CD1c-positive myeloid dendritic cell (primary cell): ENCODE measurements around the gene COA7.
"Not testable (repeated sequence)": the region's sequence is repeated elsewhere in the genome, so short reads cannot be mapped to it uniquely, and the experiment has no call there.

ENCODE experiments used
- DNase-seq: peaks from one replicate; pipeline ENCODE4 v3.0.0-alpha.2; 2016; ENCODE audit errors: extremely low spot score

Gene COA7

DNA sequence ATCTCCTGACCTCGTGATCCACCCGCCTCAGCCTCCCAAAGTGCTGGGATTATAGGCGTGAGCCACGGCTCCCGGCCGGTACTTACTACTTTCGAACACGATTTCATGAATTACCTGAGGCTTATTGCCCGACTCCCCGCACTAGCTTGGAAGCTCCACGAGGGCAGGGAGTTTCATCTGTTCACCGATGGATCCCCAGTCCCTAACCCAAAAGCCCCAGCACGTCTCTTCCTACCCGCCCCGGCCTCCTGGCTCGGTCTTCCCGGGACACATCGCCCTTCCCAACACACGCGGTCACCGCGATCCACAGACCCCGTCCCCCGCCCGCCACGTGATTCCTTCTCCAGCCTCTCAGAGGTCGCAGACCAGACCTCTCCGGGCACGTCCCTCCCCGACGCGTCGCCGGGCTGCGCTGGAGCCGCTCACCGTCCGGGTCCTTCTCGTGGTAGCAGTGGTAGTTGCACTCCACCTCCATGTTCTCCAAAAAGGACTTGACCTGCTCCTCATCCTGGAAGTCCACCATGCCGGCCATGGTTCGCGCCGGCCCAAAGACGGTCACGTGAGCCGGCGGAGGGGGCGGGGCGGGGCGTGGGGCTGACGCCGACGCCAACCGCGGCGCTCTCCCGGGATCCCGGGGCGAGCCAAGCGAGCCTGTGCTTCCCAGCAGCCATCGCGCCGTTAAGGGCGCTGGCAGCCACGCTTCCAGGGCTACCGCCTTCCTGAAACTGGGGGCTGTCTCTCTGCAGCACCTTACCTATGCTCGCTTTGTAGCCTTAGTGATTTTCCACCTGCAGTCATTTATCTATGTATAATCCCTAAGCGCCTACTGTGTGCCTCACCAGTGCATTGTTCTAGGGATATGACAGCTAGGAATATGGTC, at the start of gene COA7:
Gene COA7 (minus strand): TSS at position 553 of the 880 bp plus-strand sequence. CDS start 21 bp downstream, at position 532.
- peak; percentile 88 for DNase-seq

DNA sequence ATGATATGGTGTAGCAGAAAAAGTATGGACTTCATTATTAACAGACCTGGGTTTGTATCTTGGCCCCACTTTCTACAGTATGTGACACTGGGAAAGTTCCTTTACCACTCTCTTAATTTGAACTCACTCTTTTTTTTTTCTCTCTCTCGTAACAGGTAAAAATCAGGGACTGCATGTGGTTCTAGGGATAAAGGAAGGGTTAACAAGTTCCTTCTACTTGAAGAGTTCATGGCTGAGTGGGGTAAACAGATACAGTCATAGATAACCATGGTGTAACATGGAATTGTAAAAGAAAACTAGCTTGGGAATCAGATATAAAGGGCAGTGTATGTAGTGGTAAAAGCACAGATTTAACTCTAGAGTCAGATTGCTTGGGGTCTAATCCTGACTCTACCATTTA, 49.3 kb upstream of the COA7 start:
- DNase-seq = no peak

DNA sequence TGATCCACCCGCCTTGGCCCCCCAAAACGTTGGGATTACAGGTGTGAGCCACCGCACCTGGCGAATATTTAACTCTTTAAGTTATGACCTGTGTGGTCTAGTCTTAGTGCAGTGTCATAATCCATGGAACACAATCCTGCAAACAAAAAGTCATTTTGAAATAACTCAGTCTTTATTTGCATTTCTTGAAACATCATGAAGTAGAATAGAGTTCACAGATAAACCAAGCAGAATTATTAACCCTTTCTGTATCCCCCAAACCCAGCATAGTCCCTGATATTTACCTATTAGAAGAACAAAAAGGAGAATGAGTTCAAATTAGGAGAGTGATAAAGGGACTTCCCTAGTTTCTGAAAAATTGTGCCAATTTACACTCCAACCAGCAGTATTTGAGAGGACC, 48.0 kb upstream of the COA7 start:
- DNase-seq = no peak

DNA sequence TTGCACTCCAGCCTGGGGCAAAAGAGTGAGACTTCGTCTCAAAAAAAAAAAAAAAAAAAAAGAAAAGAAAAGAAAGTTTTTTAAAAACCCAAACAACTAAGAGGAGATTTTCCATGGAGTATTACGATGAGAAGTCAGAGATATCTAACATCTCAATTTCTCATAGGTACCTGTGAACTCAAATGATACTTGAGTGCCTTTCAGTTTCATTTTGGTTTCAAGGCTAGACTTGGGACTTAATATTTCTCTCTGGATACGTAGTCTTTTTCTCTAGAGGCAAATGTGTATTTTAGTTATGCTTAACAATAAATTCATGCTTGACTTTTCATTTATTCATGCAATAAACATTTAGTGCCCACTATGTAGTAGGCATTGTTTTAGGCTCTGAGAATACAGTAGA, 43.1 kb upstream of the COA7 start:
- no peak for DNase-seq

DNA sequence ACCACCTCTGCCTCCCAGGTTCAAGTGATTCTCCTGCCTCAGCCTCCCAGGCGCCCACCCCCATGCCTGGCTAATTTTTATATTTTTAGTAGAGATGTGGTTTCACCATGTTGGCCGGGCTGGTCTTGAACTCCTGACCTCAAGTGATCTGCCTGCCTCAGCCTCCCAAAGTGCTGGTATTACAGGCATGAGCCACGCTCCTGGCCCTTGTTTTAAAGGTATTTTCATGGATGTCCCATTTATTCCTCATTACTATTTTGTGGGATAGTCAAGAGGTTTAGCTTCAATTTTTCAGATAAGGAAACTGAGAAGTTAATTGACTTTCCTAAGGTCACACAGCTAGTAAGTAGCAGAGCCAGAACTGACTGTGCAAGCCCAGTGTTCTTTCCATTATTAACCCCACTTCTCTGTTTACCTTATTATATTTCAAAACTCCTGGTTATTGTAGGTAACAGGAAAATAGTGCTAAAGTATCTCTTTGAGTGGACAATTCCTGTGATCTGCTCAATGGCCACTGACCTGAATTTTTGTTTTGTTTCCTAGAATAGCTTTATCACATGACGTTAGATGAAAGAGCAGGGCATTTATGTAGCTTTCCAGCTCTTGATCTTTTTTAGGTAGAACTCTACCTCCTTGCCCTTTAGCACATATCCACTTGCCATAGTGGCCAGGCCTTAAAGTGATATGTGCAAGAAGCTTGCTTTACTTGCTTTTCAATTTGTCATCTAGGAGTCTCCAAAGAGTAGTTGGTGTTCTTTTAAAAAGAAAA, 41.7 kb upstream of the COA7 start:
- no peak for DNase-seq

DNA sequence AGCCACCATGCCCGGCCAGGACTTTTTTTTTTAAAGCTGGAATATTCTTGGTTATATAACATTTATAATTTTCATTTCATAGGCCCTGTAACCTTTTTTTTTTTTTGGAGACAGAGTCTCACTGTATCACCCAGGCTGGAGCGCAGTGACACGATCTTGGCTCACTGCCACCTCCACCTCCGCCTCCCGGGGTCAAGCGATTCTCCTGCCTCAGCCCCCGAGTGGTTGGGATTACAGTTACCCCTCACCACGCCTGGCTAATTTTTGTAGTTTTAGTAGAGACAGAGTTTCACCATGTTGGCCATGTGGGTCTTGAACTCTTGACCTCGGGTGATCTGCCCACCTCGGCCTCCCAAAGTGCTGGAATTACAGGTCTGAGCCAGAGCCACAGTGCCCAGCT, 40.7 kb upstream of the COA7 start:
- DNase-seq = no peak

DNA sequence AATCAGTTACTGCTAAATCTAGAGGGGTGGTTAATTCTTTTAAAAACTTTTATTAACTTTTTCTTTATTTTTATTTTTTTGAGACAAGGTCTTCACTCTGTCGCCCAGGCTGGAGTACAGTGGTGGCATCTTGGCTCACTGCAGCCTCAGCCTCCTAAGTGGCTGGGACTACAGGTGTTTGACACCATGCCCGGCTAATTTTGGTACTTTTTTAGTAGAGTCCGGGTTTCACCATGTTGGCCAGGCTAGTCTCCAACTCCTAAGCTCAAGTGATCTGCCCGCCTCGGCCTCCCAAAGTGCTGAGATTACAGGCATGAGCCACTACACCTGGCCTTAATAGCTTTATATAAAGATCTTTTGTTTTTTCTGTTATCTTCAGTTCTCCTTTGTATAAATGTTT, 40.0 kb upstream of the COA7 start:
- DNase-seq = no peak

DNA sequence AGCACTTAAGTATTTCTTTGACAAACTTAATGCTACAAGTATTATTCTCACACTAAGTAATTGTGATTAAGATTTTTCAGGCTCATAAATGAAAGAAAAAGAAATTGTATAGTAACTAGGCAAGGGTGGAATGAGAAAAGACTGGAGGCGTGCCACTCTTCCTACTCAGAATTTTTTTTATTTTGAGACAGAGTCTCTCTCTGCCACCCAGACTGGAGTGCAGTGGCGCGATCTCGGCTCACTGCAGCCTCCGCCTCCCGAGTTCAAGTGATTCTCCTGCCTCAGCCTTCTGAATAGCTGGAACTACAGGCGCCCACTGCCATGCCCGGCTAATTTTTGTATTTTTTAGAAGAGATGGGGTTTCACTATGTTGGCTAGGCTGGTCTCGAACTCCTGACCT, 37.2 kb upstream of the COA7 start:
- not testable (repeated sequence) for DNase-seq

DNA sequence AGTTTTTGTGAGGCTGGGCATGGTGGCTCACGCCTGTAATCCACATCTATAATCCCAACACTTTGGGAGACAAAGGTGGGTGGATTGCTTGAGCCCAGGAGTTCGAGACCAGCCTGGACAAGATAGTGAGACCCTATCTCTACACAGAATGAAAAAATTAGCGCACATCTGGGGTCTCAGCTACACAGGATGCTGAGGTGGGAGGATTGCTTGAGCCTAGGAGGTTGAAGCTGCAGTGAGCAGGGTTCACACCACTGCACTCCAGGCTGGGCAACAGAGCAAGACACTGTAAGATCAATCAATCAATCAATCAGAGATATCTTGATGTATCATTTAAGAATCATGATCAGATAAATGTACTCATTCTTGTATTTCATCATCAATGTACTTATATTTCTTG, 35.2 kb upstream of the COA7 start:
- no peak for DNase-seq

DNA sequence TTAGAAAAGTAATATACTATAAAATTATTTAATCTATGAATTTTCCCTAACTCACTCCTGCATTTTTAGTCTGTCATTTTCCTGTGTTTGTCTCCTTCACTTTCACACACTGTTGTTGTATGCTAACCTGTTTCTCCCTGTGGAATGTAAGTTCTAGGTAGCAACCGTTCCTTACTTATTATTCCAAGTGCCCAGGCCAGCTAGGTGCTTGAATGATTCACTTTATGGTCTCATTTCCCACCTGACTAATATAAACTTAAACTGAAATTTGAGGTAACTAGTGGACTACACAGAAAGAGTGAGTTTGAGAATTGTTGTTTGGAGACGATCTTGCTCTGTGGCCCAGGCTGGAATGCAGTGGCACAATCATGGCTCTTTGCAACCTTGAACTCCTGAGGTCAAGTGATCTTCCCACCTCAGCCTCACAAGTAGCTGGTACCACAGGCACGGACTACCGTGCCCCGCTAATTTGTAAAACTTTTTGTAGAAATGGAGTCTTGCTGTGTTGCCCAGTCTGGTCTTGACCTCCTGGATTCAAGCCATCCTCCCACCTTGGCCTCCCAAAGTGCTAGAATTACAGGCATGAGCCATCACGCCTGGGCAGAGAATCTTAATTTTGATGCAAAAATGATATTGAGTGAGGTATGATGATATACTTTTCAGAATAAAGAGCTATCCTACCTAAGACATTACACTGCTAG, 30.0 kb upstream of the COA7 start:
- no peak for DNase-seq

DNA sequence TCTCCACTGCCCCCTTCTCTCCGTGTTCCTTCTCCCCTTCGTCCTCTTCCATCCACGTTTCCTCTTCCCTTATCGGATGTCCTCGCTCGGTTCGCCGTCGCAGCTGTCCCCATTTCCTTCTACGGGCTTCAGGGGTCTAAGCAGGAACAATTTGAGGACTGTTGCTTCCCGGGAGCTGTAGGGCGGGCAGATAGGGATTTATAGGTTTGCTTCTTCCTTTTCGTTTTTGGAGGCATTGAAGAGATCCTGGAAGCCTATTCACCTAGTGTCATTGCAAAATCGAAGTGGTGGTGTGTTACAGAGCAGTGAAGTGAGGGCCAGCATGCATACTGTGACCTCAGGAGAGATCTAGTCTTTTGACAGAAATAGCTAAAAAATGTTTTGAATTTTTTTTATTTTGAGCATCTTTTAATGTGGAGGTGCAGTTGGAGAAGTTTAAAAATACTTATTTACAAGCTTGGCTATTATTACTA, 29.0 kb upstream of the COA7 start:
- DNase-seq = peak; percentile 24

DNA sequence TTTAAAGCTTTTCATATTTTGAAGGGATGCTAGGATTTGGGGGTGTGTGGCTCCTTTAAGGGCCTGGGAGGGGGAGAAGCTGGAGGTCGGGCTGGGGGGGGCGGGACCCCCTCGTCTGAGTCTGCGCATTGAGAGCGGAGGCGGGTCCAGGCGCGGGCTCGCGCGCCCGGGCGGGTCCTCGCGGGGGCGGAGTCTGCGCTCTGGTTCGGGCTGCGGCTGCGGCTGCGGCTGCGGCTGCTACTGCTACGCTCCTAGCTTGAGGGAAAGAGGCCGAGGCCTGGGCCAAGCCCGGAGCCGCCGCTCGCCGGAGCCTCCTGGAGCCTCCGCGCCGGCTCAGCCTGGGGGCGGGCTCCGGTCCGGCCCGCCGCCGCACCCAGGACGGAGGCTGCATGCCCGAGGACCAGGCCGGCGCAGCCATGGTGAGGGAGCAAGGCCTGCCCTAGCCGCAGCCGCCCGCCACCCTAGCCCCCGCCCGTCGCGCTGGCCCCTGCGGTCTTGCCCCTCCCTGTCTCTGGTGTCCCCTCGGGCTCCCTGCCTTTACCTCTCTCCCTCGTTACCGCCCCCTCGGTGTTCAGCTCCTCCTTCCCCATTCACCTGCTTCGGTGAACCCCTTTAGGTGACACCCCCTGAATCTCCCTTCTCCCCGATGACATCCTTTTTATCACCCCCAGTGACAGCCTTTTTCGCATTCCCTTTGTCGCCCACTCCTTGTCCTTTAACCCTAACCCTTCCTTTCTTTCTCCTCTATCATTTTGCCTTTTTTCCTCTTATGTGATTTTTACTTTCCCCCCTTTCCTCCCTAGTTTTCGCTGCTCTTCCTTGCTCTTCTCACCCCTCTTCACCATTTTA, 28.3 kb upstream of the COA7 start, which contains the start of gene ZYG11B:
Gene ZYG11B (plus strand): TSS at position 189 of the 849 bp plus-strand sequence. CDS start 201 bp downstream, at position 390.
- DNase-seq = peak; percentile 91

DNA sequence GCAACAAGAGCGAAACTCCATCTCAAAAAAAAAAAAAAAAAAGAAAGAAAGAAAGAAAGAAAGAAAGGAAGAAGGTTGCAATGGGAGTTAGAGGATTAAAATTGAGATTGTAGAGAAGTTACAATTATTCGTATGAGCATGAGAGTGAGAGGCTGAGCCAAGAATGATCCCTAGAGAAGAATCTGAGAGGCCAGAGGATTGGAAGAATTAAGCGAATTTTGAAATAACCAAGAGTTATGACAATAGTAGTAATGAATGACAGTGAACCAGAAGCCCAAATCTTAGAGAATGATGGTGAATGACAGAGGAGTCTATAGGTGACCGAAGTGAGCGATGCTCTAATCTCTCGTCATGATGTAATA, 27.7 kb upstream of the COA7 start:
- no peak for DNase-seq

DNA sequence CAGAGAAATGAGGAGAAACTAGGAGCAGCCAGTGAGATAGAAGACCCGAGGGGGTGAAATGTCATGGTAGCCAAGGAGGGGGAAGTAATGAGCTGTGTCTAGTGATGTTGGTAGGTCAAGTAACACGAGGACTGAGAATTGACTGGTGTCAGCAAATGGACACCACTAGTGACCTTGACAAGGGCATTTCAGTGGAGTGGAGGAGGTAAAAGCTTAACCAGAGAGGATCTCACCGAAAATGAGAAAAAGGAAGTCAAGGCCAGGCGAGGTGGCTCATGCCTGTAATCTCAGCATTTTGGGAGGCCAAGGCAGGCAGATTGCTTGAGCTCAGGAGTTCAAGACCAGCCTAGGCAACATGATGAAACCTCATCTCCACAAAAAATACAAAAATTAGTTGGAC, 25.1 kb upstream of the COA7 start:
- DNase-seq = no peak

DNA sequence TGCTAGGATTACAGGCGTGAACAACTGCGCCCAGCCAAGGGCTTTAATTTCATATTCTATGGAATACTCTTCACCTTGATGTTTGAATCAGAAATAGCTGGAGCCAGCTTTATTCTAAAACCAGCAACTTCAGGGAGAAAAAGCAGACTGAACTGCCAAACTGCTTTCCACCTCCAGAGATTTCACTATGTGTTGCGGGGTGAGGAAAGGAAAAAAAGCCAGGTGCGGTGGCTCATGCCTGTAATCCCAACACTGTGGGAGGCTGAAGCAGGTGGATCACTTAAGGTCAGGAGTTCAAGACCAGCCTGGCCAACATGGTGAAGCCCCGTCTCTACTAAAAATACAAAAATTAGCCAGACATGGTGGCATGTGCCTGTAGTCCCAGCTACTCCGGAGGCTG, 17.1 kb upstream of the COA7 start:
- not testable (repeated sequence) for DNase-seq

DNA sequence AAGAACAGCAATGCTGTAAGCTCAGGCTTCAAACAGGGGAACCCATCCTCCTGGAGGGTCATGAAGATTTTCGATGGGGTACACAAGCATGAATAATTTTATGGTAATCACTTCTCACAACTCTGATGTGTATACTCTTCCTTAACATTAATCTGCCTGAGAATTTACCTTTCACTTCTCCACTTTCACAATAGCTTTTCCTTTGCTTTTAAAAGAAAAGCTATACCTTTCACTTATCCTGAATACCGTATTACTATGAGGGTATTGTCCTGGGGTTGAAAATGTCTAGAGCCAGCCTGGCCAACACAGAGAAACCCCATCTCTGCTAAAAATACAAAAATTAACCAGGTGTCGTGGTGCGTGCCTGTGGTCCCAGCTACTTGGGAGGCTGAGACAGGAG, 15.4 kb upstream of the COA7 start:
- DNase-seq = no peak

DNA sequence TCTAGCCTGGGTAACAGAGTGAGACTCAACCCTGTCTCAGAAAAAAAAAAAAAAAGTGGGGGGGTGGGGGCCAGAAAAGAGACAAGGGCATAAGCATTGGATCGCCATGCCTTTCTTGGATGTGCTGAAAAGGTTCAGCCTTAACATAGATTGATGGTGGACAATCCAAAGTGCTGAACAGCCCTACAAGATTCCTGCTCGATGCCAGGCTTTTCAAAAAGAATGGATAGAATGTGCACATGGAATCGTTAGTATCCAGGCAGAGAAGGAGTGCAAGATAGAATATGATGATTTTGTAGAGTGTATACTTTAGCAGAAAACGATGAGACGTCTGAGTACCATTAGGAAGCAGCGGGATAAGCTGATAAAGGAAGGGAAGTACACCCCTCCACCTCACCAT, 10.9 kb upstream of the COA7 start:
- DNase-seq = no peak

DNA sequence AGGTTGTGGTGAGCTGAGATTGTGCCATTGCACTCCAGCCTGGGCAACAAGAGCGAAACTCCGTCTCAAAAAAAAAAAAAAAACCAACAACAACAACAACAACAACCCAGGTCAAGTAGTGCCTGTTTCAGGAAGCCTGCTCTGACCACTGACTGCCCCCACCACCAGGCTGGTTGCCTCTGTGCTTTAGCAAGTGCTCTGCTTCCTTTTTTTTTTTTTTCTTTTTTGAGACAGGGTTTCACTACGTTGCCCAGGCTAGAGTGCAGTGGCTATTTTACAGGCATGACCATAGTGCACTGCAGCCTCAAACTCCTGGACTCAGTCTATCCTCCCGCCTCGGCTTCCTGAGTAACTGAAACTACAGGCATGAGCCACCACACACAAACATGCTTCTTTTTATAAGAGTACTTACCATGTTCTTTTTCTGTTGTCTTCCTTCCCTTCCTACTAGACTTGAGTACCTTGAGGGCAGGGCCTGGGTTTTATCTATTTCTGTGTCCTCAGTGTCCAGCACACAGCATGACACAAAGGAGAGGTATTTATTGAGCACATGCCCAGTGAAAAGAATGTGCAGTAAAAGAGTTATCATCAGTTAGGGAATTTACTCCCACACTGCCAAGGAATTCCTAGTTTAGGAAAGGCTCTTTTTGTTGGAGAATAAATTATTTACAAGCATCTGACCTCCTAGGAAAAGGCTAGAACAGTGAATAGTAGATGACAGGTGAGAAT, 9.9 kb upstream of the COA7 start:
- peak; percentile 64 for DNase-seq

DNA sequence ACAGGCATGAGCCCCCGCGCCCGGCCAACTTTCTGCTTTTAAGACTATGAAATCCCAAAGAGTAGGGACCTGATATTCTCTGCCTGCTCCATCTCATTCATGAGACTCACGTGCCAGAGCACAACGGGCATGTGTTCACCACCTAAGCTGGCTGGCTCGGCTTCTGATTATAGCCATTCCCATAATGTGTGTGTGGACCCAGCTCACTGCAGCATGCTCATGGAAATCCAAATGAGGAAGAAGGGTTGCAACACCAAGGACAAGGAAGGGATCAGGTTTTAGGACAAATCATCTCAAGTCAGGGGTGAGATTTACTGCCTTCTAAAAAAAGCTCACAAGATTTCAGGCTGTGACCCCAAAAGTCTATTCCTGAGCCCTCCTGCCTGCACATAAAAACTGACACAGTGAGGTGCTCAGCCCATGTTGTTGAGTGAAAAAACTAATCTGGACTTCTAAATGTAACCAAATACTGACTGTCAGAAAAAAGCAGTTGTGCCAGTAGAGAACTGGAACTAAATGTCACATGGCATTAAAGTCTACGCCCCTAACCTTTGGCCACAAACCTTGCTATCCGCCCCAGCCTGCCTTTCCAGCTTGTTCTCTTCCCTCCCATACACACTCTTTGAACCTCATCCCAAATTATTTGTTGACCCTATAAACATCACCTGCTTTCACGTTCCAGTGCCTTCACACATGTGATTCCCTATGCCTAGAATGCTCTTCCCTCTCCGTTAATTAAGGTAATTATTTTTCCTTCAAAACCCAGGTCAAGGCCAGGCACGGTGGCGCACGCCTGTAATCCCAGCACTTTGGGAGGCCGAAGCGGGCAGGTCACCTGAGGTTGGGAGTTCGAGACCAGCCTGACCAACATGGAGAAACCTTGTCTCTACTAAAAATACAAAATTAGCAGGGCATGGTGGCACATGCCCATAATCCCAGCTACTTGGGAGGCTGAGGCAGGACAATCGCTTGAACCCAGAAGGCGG, 9.1 kb upstream of the COA7 start:
- peak; percentile 65 for DNase-seq
